Measurements from ENCODE around the gene REEP3. TPM values are rescaled to one million over a fixed set of nuclear protein-coding genes. Genes with fewer than 3 reads are reported as not detected.
"Not testable (repeated sequence)": the region's sequence is repeated elsewhere in the genome, so short reads cannot be mapped to it uniquely, and the experiment has no call there.

The REEP3 gene
- total RNA-seq, 4 donors from 2014 or later: 63.4 to 79.6 (median 73.1) TPM

DNA sequence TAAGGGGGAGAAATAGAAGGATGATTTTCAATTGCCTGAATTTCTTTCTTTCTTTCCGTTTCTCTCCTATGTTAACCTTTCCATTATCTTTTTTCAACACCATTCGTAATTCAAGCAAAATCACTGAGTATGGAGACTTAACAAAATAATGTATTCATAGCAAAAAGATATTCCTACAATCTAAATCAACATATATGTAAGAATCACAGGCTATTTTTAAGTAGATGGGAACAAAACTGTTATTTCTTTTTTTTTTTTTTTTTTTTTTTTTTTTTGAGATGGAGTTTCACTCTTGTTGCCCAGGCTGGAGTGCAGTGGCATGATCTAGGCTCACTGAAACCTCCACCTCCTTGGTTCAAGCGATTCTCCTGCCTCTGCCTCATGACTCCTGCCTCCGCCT is 28.2 kb upstream of the REEP3 start:
- H3K27ac ChIP-seq: peak overlapping the region in 1 of 3 donors; percentile 56
- no peaks in the 10 kb centered on the region for H3K36me3 ChIP-seq
- 80 to 97% methylated on average over 4 of the region's 4 CpGs for WGBS, 2 donors
- H3K4me1 ChIP-seq: peaks cover 13 to 26% of the 10 kb centered on the region in 2 donors
- H3K4me3 ChIP-seq (replicated peaks in 1 of 3): no peak overlapping the region
- TF ChIP-seq CTCF (IDR thresholded peaks at IDR 0.05) (no peak), POLR2A (IDR thresholded peaks at IDR 0.05) (no peak)
- H3K27me3 ChIP-seq: no peaks in the 10 kb centered on the region
- intact Hi-C loops (cut with DNase I): no loop called here
- H3K9me3 ChIP-seq: no peaks in the 10 kb centered on the region
- no peak for DNase-seq

DNA sequence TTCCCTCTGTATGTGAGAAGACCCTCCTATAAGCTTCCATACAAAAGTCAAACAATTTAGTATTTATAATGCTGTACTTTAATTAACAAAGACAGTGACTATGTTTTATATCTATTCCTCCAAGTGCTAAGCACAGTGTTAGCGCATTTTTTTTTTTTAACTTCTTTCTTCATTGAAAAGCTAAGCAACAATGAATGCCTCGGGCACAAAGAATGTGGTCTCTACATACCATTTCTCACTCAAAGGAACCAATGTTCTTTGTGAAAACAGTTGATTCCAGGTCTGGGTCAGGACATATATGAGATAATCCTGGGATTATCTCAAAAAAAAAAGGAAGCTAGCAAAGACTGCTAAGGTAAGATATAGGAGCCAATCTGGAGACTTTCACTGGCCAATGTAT is 26.2 kb upstream of the REEP3 start:
- Histone ChIP-seq H3K27ac (no peak overlapping the region), H3K4me3 (replicated peaks in 1 of 3) (no peak overlapping the region), H3K36me3 (no peaks in the 10 kb centered on the region), H3K27me3 (no peaks in the 10 kb centered on the region), H3K9me3 (no peaks in the 10 kb centered on the region), H3K4me1 (peaks cover 13 to 30% of the 10 kb centered on the region in 2 donors)
- TF ChIP-seq POLR2A (IDR thresholded peaks at IDR 0.05) (no peak), CTCF (IDR thresholded peaks at IDR 0.05) (no peak)
- DNase-seq: no peak
- WGBS, 2 donors: 95 to 96% methylated on average over 2 of the region's 2 CpGs
- intact Hi-C loops (cut with DNase I): no loop called here

DNA sequence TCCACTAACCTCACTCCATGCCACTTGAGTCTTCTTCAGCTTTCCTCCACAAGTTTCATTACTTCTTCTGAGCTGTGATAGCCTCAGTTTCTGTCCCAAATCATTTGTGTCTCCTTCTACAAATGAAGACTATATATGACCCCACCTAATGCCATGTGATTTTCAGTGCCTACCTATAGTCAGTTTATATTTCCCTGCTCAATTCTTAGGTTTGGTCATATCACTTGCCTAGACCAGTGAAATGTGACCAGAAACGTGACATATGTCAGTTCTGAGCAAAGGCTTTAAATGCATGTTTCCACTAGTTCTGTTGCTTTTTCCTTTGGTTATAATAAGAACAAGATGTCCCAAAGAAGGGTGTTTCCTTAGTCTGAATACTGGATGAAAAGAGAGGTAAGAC is 24.6 kb upstream of the REEP3 start:
- Histone ChIP-seq H3K9me3 (no peaks in the 10 kb centered on the region), H3K27me3 (no peaks in the 10 kb centered on the region), H3K27ac (no peak overlapping the region), H3K4me3 (replicated peaks in 1 of 3) (no peak overlapping the region), H3K36me3 (no peaks in the 10 kb centered on the region), H3K4me1 (peaks cover 9 to 23% of the 10 kb centered on the region in 2 donors)
- TF ChIP-seq CTCF (IDR thresholded peaks at IDR 0.05) (no peak), POLR2A (IDR thresholded peaks at IDR 0.05) (no peak)
- DNase-seq: no peak
- WGBS, 2 donors: 94 to 97% methylated on average over 1 of the region's 1 CpG
- intact Hi-C loops (cut with DNase I): no loop called here

DNA sequence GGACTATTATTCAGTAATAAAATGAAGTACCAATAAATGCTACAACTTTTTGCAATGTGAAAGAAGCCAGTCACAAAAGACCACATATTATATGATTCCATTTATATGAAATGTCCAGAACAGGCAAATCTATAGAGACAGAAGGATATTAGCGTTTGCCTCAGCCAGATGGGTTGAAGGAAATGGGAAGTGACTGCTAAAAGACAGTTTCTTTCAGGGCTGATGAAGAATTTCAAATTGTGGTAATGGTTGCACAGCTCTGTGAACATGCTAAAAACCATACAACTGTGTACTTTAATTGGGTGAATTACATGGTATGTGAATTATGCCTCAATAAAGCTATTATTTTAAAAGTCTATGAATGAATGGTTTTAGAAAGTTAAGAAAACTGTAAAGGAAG is 23.9 kb upstream of the REEP3 start:
- TF ChIP-seq POLR2A (IDR thresholded peaks at IDR 0.05) (no peak), CTCF (IDR thresholded peaks at IDR 0.05) (no peak)
- intact Hi-C loops (cut with DNase I): no loop called here
- WGBS, 2 donors: 71 to 85% methylated on average over 1 of the region's 1 CpG
- Histone ChIP-seq H3K9me3 (no peaks in the 10 kb centered on the region), H3K27ac (no peak overlapping the region), H3K4me3 (replicated peaks in 1 of 3) (no peak overlapping the region), H3K27me3 (no peaks in the 10 kb centered on the region), H3K36me3 (no peaks in the 10 kb centered on the region), H3K4me1 (peaks cover 1 to 16% of the 10 kb centered on the region in 2 donors)
- DNase-seq: no peak

- Histone ChIP-seq H3K36me3 (no peaks in the 10 kb centered on the region), H3K27ac (no peak overlapping the region), H3K4me1 (peaks cover 0 to 11% of the 10 kb centered on the region in 2 donors), H3K27me3 (no peaks in the 10 kb centered on the region), H3K9me3 (no peaks in the 10 kb centered on the region), H3K4me3 (replicated peaks in 1 of 3) (no peak overlapping the region)
- 81 to 82% methylated on average over 1 of the region's 1 CpG for WGBS, 2 donors
- intact Hi-C loops (cut with DNase I): no loop called here
- DNase-seq: no peak
- no peak for TF ChIP-seq POLR2A (IDR thresholded peaks at IDR 0.05)
- no peak for TF ChIP-seq CTCF (IDR thresholded peaks at IDR 0.05)
These were observed 22.5 kb upstream of the REEP3 start for GRCh38 chr10:63498665-63499064.

- H3K27ac ChIP-seq; H3K4me3 ChIP-seq (replicated peaks in 1 of 3); H3K27me3 ChIP-seq; intact Hi-C loops (cut with DNase I); DNase-seq; H3K36me3 ChIP-seq; H3K9me3 ChIP-seq: not testable (repeated sequence)
- H3K4me1 ChIP-seq: peaks cover 6 to 15% of the 10 kb centered on the region in 2 donors
- WGBS, 2 donors: 95 to 97% methylated on average over 5 of the region's 5 CpGs
These were observed 20.6 kb upstream of the REEP3 start for GRCh38 chr10:63500551-63500950.

All from thyroid gland (tissue), 4 donors.